Measurements from ENCODE around the gene TRIO.

Gene TRIO

DNA sequence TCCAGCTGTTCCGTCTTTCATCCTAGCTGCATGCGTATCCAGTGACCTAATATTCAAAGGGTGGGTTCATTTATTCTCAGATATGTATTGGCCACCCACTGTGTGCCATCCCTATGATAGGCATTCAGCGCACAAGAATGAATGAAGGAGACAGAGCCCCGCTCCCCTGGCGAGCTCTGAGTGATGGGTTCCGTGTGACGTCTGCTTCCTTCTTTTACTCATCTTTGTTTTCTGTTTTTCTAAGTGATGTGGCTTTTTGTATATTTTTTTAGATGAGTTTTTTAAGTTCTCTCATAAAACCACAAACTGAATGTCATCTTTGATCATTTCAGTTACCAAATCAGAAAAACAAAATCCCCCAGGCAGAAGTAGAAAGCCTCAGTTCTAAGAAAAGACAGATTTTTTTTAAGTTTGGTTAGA lies 270.2 kb downstream of the TRIO start:
- Histone ChIP-seq H3F3A (ENCODE audit: control insufficient read depth, insufficient read depth) (no peaks in the 10 kb centered on the region), H3K4me1 (ENCODE audit: control insufficient read depth, low read length) (no peaks in the 10 kb centered on the region), H3K9me3 (ENCODE audit: control insufficient read depth, insufficient read depth, low read length) (no peaks in the 10 kb centered on the region), H3K27ac (ENCODE audit: low read depth, low read length) (no peak overlapping the region), H4K20me1 (ENCODE audit: control insufficient read depth, insufficient read depth, low read depth, low read length) (no peaks in the 10 kb centered on the region), H3K79me2 (ENCODE audit: control insufficient read depth, low read length) (no peaks in the 10 kb centered on the region), H3K4me3 (ENCODE audit: low read length) (no peak overlapping the region), H3K36me3 (ENCODE audit: control insufficient read depth, low read length) (peaks cover 7% of the 10 kb centered on the region; the same call in 1 of the 2 replicates), H3K27me3 (ENCODE audit: control insufficient read depth, low read length) (no peaks in the 10 kb centered on the region), H3K9me2 (replicated peaks; ENCODE audit: control insufficient read depth, low read length) (no peaks in the 10 kb centered on the region), H3K4me2 (ENCODE audit: low read length) (no peak overlapping the region)
- TF ChIP-seq, protein P1, sequence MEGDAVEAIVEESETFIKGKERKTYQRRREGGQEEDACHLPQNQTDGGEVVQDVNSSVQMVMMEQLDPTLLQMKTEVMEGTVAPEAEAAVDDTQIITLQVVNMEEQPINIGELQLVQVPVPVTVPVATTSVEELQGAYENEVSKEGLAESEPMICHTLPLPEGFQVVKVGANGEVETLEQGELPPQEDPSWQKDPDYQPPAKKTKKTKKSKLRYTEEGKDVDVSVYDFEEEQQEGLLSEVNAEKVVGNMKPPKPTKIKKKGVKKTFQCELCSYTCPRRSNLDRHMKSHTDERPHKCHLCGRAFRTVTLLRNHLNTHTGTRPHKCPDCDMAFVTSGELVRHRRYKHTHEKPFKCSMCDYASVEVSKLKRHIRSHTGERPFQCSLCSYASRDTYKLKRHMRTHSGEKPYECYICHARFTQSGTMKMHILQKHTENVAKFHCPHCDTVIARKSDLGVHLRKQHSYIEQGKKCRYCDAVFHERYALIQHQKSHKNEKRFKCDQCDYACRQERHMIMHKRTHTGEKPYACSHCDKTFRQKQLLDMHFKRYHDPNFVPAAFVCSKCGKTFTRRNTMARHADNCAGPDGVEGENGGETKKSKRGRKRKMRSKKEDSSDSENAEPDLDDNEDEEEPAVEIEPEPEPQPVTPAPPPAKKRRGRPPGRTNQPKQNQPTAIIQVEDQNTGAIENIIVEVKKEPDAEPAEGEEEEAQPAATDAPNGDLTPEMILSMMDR (IDR thresholded peaks at IDR 0.05; ENCODE audit: low read depth, low read length, poor library complexity, severe bottlenecking): no peak
- TF ChIP-seq EZH2phosphoT487 (IDR thresholded peaks at IDR 0.05; ENCODE audit: borderline replicate concordance, low read length): no peak

DNA sequence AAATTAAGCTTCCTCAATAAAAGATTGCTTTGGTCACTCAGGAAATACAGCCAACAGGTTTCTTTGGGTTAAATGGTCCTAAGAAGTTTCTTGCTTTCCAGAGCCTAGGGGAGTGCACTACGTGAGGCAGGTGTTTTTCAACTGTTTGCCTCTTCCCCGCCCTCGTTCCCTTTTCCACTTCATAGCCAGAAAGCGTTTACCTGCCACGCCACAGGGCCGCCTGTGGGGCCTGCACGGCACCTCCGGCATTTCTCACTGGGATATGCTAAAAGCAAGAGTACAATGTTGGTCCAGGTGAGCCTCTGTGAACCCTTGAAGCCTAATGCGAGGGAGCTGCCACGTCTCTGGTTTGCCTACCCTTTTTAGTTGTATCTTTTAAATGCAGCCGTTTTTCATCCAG lies 270.9 kb downstream of the TRIO start:
- no peaks in the 10 kb centered on the region for H3K79me2 ChIP-seq (ENCODE audit: control insufficient read depth, low read length)
- H4K20me1 ChIP-seq (ENCODE audit: control insufficient read depth, insufficient read depth, low read depth, low read length): no peaks in the 10 kb centered on the region
- no peak overlapping the region for H3K27ac ChIP-seq (ENCODE audit: low read depth, low read length)
- peaks cover 7% of the 10 kb centered on the region; the same call in 1 of the 2 replicates for H3K36me3 ChIP-seq (ENCODE audit: control insufficient read depth, low read length)
- TF ChIP-seq EZH2phosphoT487 (IDR thresholded peaks at IDR 0.05; ENCODE audit: borderline replicate concordance, low read length): no peak
- TF ChIP-seq, protein P1 (IDR thresholded peaks at IDR 0.05; ENCODE audit: low read depth, low read length, poor library complexity, severe bottlenecking): no peak
- no peak overlapping the region for H3K4me3 ChIP-seq (ENCODE audit: low read length)
- H3K27me3 ChIP-seq (ENCODE audit: control insufficient read depth, low read length): no peaks in the 10 kb centered on the region
- no peaks in the 10 kb centered on the region for H3K9me2 ChIP-seq (replicated peaks; ENCODE audit: control insufficient read depth, low read length)
- H3K4me2 ChIP-seq (ENCODE audit: low read length): no peak overlapping the region
- no peaks in the 10 kb centered on the region for H3K4me1 ChIP-seq (ENCODE audit: control insufficient read depth, low read length)
- H3K9me3 ChIP-seq (ENCODE audit: control insufficient read depth, insufficient read depth, low read length): no peaks in the 10 kb centered on the region
- no peaks in the 10 kb centered on the region for H3F3A ChIP-seq (ENCODE audit: control insufficient read depth, insufficient read depth)

DNA sequence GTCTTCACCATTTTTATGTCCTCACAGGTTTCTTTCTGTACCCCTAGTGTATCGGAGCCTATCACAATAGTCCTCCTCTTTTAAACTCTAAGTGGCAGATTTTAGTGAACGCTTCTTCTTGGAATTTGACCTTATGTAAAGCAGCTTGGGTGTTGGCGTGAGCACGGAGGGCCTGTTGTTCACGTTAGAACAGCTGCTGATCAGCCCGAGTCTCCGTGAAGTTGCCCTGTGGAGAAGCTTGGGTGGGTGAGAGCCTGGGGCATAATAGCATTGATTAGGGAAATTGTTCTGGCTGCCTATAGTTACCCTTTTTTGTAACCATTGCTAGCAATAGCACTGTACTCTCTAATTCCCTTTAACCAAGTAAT lies 271.5 kb downstream of the TRIO start:
- Histone ChIP-seq H3K27me3 (ENCODE audit: control insufficient read depth, low read length) (no peaks in the 10 kb centered on the region), H4K20me1 (ENCODE audit: control insufficient read depth, insufficient read depth, low read depth, low read length) (no peaks in the 10 kb centered on the region), H3F3A (ENCODE audit: control insufficient read depth, insufficient read depth) (no peaks in the 10 kb centered on the region), H3K9me3 (ENCODE audit: control insufficient read depth, insufficient read depth, low read length) (no peaks in the 10 kb centered on the region), H3K79me2 (ENCODE audit: control insufficient read depth, low read length) (no peaks in the 10 kb centered on the region), H3K4me3 (ENCODE audit: low read length) (no peak overlapping the region), H3K27ac (ENCODE audit: low read depth, low read length) (no peak overlapping the region), H3K36me3 (ENCODE audit: control insufficient read depth, low read length) (peaks cover 8% of the 10 kb centered on the region; the same call in 1 of the 2 replicates), H3K4me2 (ENCODE audit: low read length) (no peak overlapping the region), H3K9me2 (replicated peaks; ENCODE audit: control insufficient read depth, low read length) (no peaks in the 10 kb centered on the region), H3K4me1 (ENCODE audit: control insufficient read depth, low read length) (no peaks in the 10 kb centered on the region)
- TF ChIP-seq, protein P1 (IDR thresholded peaks at IDR 0.05; ENCODE audit: low read depth, low read length, poor library complexity, severe bottlenecking): no peak
- no peak for TF ChIP-seq EZH2phosphoT487 (IDR thresholded peaks at IDR 0.05; ENCODE audit: borderline replicate concordance, low read length)
